Endothelial cell of umbilical vein (primary cell): ENCODE measurements around the gene RBM33. TPM values are rescaled to one million over a fixed set of nuclear protein-coding genes. Genes with fewer than 3 reads are reported as not detected.

ENCODE experiments used
- BruUV-seq: library from RNA; stranded (reverse); fragments of 400-500 nt; replicated peaks from 2 replicates; lab custom pipeline; 2021; lab: Mats Ljungman, UMichigan
- CTCF ChIA-PET: fragments of 300-600, 350-600 bp; sonication (Branson Sonifier 250); formaldehyde crosslinking; loops from one replicate; lab custom pipeline; 2021; ENCODE audit warnings: antibody characterized with exemption, inconsistent platforms; lab: Charles Lee
- POLR2A ChIA-PET: fragments of 300-600, 350-600 bp; sonication (Branson Sonifier 250); formaldehyde crosslinking; loops from one replicate; lab custom pipeline; 2021; ENCODE audit warnings: antibody characterized with exemption, inconsistent platforms; lab: Charles Lee
- DNase-seq: peaks from one replicate; pipeline ENCODE4 v3.0.0-alpha.2; 2011; ENCODE audit warnings: low read depth, low spot score
- FAIRE-seq: peaks from 2 replicates; lab custom pipeline; 2011; peaks lifted over from hg19 to GRCh38; lab: Jason Lieb, UNC
- H2AFZ ChIP-seq: 2 replicates; pipeline ENCODE4 v1.6.0; 2012; ENCODE audit warnings: low read depth, low read length, control low read depth, inconsistent platforms
- H3K27ac ChIP-seq: 2 replicates; pipeline ENCODE4 v1.5.1; 2011; ENCODE audit warnings: low read depth, mild to moderate bottlenecking, control low read depth, low read length, moderate library complexity; ENCODE audit not compliant: insufficient read depth
- H3K27me3 ChIP-seq, 2 experiments: 2 replicates each; pipeline versions ENCODE4 v1.6.0 to v1.6.1; 2011; ENCODE audit warnings: low read length in 2 of 2, mixed read lengths in 1 of 2; ENCODE audit not compliant: control insufficient read depth in 2 of 2, insufficient read depth in 2 of 2
- H3K36me3 ChIP-seq, 2 experiments: 2 replicates in 1 of 2; 3 replicates in 1 of 2; pipeline ENCODE4 v1.5.1; 2011; ENCODE audit warnings: low read length in 2 of 2, mild to moderate bottlenecking in 1 of 2, moderate library complexity in 1 of 2; ENCODE audit not compliant: control insufficient read depth in 2 of 2, insufficient read depth in 2 of 2; ENCODE audit errors: extremely low read depth in 1 of 2
- H3K4me1 ChIP-seq: 3 replicates; pipeline ENCODE4 v1.5.1; 2011; ENCODE audit warnings: mild to moderate bottlenecking, low read length; ENCODE audit not compliant: control insufficient read depth, insufficient read depth; ENCODE audit errors: extremely low read depth
- H3K4me2 ChIP-seq: 2 replicates; pipeline ENCODE4 v1.6.1; 2011; ENCODE audit warnings: low read length, control low read depth, mixed read lengths; ENCODE audit not compliant: insufficient read depth
- H3K4me3 ChIP-seq, 3 experiments: fragments of 200-600 bp in 1 of 3; sonication (generic), shearing (Covaris generic) in 1 of 3; replicated peaks in 1 of 3; 2 replicates each; pipeline ENCODE4 v1.5.1; 2011 to 2016; ENCODE audit warnings: control low read depth in 3 of 3, low read length in 3 of 3, mild to moderate bottlenecking in 2 of 3, inconsistent platforms in 1 of 3, low read depth in 1 of 3, moderate library complexity in 1 of 3; ENCODE audit not compliant: insufficient read depth in 1 of 3
- H3K79me2 ChIP-seq: 2 replicates; pipeline ENCODE4 v1.6.0; 2012; ENCODE audit warnings: low read length, inconsistent platforms; ENCODE audit not compliant: control insufficient read depth, insufficient read depth
- H3K9ac ChIP-seq: replicated peaks from 2 replicates; pipeline ENCODE3; 2011; ENCODE audit warnings: low read length, control low read depth; ENCODE audit not compliant: insufficient read depth; ENCODE audit errors: extremely low read depth
- H3K9me1 ChIP-seq: replicated peaks from 3 replicates; pipeline ENCODE4 v1.6.0; 2011; ENCODE audit warnings: mild to moderate bottlenecking, low read length; ENCODE audit not compliant: control insufficient read depth, insufficient read depth; ENCODE audit errors: extremely low read depth
- H3K9me3 ChIP-seq: replicated peaks from 2 replicates; pipeline ENCODE4 v1.5.1; 2012; ENCODE audit warnings: low read length, inconsistent platforms; ENCODE audit not compliant: control insufficient read depth, insufficient read depth
- H4K20me1 ChIP-seq: replicated peaks from 2 replicates; pipeline ENCODE3; 2011; ENCODE audit warnings: mild to moderate bottlenecking, low read length; ENCODE audit not compliant: control insufficient read depth, insufficient read depth; ENCODE audit errors: extremely low read depth
- EZH2 ChIP-seq: IDR thresholded peaks from 2 replicates; pipeline ENCODE4 v1.6.1; 2012; ENCODE audit warnings: borderline replicate concordance, low read depth, mild to moderate bottlenecking, moderate library complexity, low read length, inconsistent platforms; ENCODE audit not compliant: severe bottlenecking
- FOS ChIP-seq: IDR thresholded peaks from 2 replicates; pipeline ENCODE4 v1.6.1; 2011; ENCODE audit warnings: mild to moderate bottlenecking, low read length, moderate library complexity, borderline replicate concordance; ENCODE audit not compliant: insufficient read depth
- MYC ChIP-seq: IDR thresholded peaks from one replicate; pipeline ENCODE4 v1.6.1; 2011; ENCODE audit warnings: mild to moderate bottlenecking, low read depth, low read length
- POLR2A ChIP-seq: IDR thresholded peaks from 2 replicates; pipeline ENCODE4 v1.6.1; 2012; ENCODE audit warnings: low read depth, mild to moderate bottlenecking, control low read depth, low read length
- POLR2AphosphoS5 ChIP-seq: IDR thresholded peaks from 2 replicates; pipeline ENCODE4 v1.6.1; 2012; ENCODE audit warnings: low read depth, mild to moderate bottlenecking, control low read depth, low read length, moderate library complexity; ENCODE audit not compliant: insufficient read depth
- dilution Hi-C: fragments of 300-500 bp; cut with MboI; formaldehyde crosslinking; loops from one replicate; pipeline ENCODE4 v1.15.0; 2019; ENCODE audit warnings: low sequenced_read_pairs; ENCODE audit not compliant: extremely low pct_ligation_motif_present
- intact Hi-C: fragments of 100-400 bp; cut with micrococcal nuclease; formaldehyde crosslinking; loops from one replicate; pipeline ENCODE4 v1.10.0; 2022
- polyA plus RNA-seq, 4 experiments: library from polyadenylated mRNA; depleted of rRNA in 3 of 4; stranded (reverse) in 3 of 4; unstranded in 1 of 4; fragments of >200 nt; gene quantifications; 2 replicates each; pipeline versions ENCODE4 v1.2.1 to v1.2.3, GENCODE V29; 2011 to 2012; ENCODE audit warnings: missing spikeins in 1 of 4
- total RNA-seq: library from RNA; stranded (reverse); gene quantifications from 2 replicates; pipeline ENCODE4 v1.2.3, GENCODE V29; 2021
- TF ChIP-seq, protein P1 (sequence below), 2 donors: IDR thresholded peaks; 1 replicate in 1 of 2; 2 replicates in 1 of 2; pipeline ENCODE4 v1.5.1; 2011; ENCODE audit warnings: low read length in 2 of 2, mild to moderate bottlenecking in 2 of 2, moderate library complexity in 2 of 2, control low read depth in 1 of 2, inconsistent platforms in 1 of 2, low read depth in 1 of 2; ENCODE audit not compliant: insufficient read depth in 1 of 2; ENCODE audit errors: extremely low read depth in 1 of 2
- TF ChIP-seq, protein P2 (sequence below): IDR thresholded peaks from 2 replicates; pipeline ENCODE4 v1.6.1; 2011; ENCODE audit not compliant: insufficient read depth, insufficient read length

The RBM33 gene
- total and polyA plus RNA-seq, 2 donors (not counting 3 experiments of a cell fraction or from before 2014, with no cell fraction given), result 16.2 to 68.2 TPM

DNA sequence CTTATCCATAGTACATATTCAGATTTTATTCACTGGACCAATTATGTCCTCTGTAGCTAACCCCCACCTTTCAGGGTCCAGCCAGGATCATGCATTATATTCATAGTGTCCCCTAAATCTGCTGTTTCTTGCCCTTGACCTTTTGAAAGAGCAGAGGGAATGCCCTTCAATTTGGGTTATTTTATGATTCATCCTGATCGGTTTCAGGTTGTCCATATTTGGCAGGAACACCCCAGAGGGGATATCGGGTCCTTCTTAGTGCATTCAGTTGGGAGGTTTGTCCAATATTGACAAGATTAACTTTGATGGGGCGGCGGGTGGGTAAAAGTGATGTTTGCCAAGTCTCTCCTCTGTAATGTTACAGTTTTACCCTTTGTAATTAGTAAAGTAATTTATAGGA, 106.9 kb downstream of the RBM33 start:
- peaks cover 73% of the 10 kb centered on the region for H3K79me2 ChIP-seq
- FAIRE-seq (no peak), DNase-seq (no peak)
- H3K4me2 ChIP-seq, result no peak overlapping the region
- H3K27ac ChIP-seq, result no peak overlapping the region
- no peaks in the 10 kb centered on the region for H3K9me3 ChIP-seq
- H3K27me3 ChIP-seq, result no peaks in the 10 kb centered on the region
- peaks cover 0 to 4% of the 10 kb centered on the region in 2 experiments for H3K36me3 ChIP-seq
- intact Hi-C loops, result no loop called here
- TF ChIP-seq POLR2A, result no peak
- TF ChIP-seq FOS, result no peak
- no peak overlapping the region for H2AFZ ChIP-seq
- no peaks in the 10 kb centered on the region for H3K9me1 ChIP-seq
- dilution Hi-C loops, result no loop called here
- H4K20me1 ChIP-seq, result peaks cover 14% of the 10 kb centered on the region
- H3K4me1 ChIP-seq, result peaks cover 6% of the 10 kb centered on the region
- CTCF ChIA-PET, result interaction anchor here (0.5 to 1.2 kb wide), 2 partner anchors 153 to 154 kb away, joined by 3 to 4 read pairs; no protein-coding TSS in a partner anchor
- BruUV-seq, result no TSS peak
- H3K4me3 ChIP-seq, result no peak overlapping the region
- H3K9ac ChIP-seq, result no peak overlapping the region
- POLR2A ChIA-PET, result no interaction called here

DNA sequence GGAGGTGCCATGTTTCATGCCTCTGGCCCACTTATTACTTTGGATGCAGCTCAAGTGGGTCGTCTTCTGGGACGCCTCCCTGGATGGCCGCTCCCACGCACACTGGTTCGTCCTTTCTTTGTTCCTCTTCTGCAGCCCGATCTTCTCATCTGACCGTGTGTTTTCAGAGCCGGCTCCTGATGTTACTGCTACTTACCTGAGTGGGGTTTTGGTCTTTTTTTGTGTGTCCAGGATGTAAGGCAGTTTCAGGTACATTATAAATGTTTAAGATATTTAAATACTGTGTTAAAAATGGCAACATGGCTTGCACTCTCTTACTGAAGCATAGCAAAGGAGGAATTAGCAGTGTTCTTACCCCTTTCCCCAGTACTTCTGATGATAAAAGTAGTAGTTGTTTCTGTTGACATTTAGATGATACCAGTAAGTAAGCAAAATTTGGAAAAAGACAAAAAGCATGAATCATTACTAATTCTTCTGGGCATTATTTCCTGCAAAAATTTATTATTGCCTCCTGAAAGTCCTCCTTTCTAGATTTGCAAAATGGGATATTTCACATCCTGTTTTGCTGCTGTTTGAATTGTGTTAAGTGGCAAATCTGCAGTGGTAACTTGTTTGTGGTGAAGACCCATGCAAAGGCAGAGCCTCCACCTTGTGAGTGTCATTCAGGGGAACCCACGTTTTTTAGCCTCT, 108.4 kb downstream of the RBM33 start:
- CTCF ChIA-PET, result interaction anchor here (0.8 kb wide), 1 partner anchor 154 kb away, joined by 3 read pairs; no protein-coding TSS in a partner anchor
- BruUV-seq, result no TSS peak
- dilution Hi-C loops, result no loop called here

More for the DNA sequence above, 108.4 kb downstream of the RBM33 start:
- no peak overlapping the region for H3K27ac ChIP-seq
- intact Hi-C loops, result no loop called here
- DNase-seq, result no peak
- peaks cover 6% of the 10 kb centered on the region for H3K4me1 ChIP-seq
- no peak for FAIRE-seq
- no peak overlapping the region for H3K4me2 ChIP-seq
- H3K9me3 ChIP-seq, result no peaks in the 10 kb centered on the region
- POLR2A ChIA-PET, result no interaction called here
- H3K27me3 ChIP-seq, result no peaks in the 10 kb centered on the region
- H3K36me3 ChIP-seq, result peaks cover 0 to 2% of the 10 kb centered on the region in 2 experiments
- peaks cover 78% of the 10 kb centered on the region for H3K79me2 ChIP-seq
- H2AFZ ChIP-seq, result no peak overlapping the region
- H3K4me3 ChIP-seq, result no peak overlapping the region
- peaks cover 9% of the 10 kb centered on the region for H4K20me1 ChIP-seq
- TF ChIP-seq POLR2AphosphoS5 (no peak), POLR2A (no peak), MYC (no peak), EZH2 (no peak), FOS (no peak)
- TF ChIP-seq, protein P1, sequence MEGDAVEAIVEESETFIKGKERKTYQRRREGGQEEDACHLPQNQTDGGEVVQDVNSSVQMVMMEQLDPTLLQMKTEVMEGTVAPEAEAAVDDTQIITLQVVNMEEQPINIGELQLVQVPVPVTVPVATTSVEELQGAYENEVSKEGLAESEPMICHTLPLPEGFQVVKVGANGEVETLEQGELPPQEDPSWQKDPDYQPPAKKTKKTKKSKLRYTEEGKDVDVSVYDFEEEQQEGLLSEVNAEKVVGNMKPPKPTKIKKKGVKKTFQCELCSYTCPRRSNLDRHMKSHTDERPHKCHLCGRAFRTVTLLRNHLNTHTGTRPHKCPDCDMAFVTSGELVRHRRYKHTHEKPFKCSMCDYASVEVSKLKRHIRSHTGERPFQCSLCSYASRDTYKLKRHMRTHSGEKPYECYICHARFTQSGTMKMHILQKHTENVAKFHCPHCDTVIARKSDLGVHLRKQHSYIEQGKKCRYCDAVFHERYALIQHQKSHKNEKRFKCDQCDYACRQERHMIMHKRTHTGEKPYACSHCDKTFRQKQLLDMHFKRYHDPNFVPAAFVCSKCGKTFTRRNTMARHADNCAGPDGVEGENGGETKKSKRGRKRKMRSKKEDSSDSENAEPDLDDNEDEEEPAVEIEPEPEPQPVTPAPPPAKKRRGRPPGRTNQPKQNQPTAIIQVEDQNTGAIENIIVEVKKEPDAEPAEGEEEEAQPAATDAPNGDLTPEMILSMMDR (IDR thresholded peaks at IDR 0.05; ENCODE audit: extremely low read depth in 1 of 2, insufficient read depth in 1 of 2, low read depth in 1 of 2, low read length in 2 of 2), result no peak
- TF ChIP-seq, protein P2, sequence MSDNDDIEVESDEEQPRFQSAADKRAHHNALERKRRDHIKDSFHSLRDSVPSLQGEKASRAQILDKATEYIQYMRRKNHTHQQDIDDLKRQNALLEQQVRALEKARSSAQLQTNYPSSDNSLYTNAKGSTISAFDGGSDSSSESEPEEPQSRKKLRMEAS, result no peak
- no peak overlapping the region for H3K9ac ChIP-seq
- H3K9me1 ChIP-seq, result no peaks in the 10 kb centered on the region
